Measurements from ENCODE around the gene APBB2.

APBB2 gene

GRCh38 chr4:40804598-40804997, 409.7 kb downstream of the APBB2 start:
- no peak for ATAC-seq

GRCh38 chr4:40800064-40800463, 414.3 kb downstream of the APBB2 start:
- no peak for ATAC-seq
- no peak for TF ChIP-seq ARNTL (CRISPR knock-in tag; IDR thresholded peaks at IDR 0.05; ENCODE audit: borderline replicate concordance, low read depth)
- TF ChIP-seq POU6F1 (CRISPR knock-in tag; IDR thresholded peaks at IDR 0.05; ENCODE audit: borderline replicate concordance, low read depth), result no peak
- no peak for TF ChIP-seq ZC3H10 (CRISPR knock-in tag; IDR thresholded peaks at IDR 0.05)
- TF ChIP-seq ISL1 (CRISPR knock-in tag; IDR thresholded peaks at IDR 0.05), result no peak
- no peak for TF ChIP-seq RARB (CRISPR knock-in tag; IDR thresholded peaks at IDR 0.05)
- TF ChIP-seq OSR1 (CRISPR knock-in tag; IDR thresholded peaks at IDR 0.05), result no peak
- no peak for TF ChIP-seq TCF4 (CRISPR knock-in tag; IDR thresholded peaks at IDR 0.05; ENCODE audit: borderline replicate concordance)
- TF ChIP-seq TOX (CRISPR knock-in tag; IDR thresholded peaks at IDR 0.05; ENCODE audit: borderline replicate concordance), result no peak
- no peak for TF ChIP-seq PATZ1 (CRISPR knock-in tag; IDR thresholded peaks at IDR 0.05; ENCODE audit: borderline replicate concordance)
- no peak for TF ChIP-seq CSRNP3 (CRISPR knock-in tag; IDR thresholded peaks at IDR 0.05)
- TF ChIP-seq TSHZ2 (CRISPR knock-in tag; IDR thresholded peaks at IDR 0.05), result no peak
- TF ChIP-seq CSDC2 (CRISPR knock-in tag; IDR thresholded peaks at IDR 0.05), result no peak

More at GRCh38 chr4:40804598-40804997, 409.7 kb downstream of the APBB2 start:
- no peak for TF ChIP-seq ARNTL (CRISPR knock-in tag; IDR thresholded peaks at IDR 0.05; ENCODE audit: borderline replicate concordance, low read depth)
- TF ChIP-seq TCF4 (CRISPR knock-in tag; IDR thresholded peaks at IDR 0.05; ENCODE audit: borderline replicate concordance), result no peak
- TF ChIP-seq OSR1 (CRISPR knock-in tag; IDR thresholded peaks at IDR 0.05), result no peak
- no peak for TF ChIP-seq PPARA (CRISPR knock-in tag; IDR thresholded peaks at IDR 0.05; ENCODE audit: borderline replicate concordance)
- no peak for TF ChIP-seq BACH2 (CRISPR knock-in tag; IDR thresholded peaks at IDR 0.05; ENCODE audit: borderline replicate concordance)
- TF ChIP-seq ESRRG (CRISPR knock-in tag; IDR thresholded peaks at IDR 0.05), result no peak
- TF ChIP-seq ZNF8 (CRISPR knock-in tag; IDR thresholded peaks at IDR 0.05), result no peak
- no peak for TF ChIP-seq ZFP30 (CRISPR knock-in tag; IDR thresholded peaks at IDR 0.05)

- ATAC-seq, result no peak
- TF ChIP-seq GLIS3 (CRISPR knock-in tag; IDR thresholded peaks at IDR 0.05), result no peak
- no peak for TF ChIP-seq ZNF565 (CRISPR knock-in tag; conservative IDR thresholded peaks at IDR 0.05; ENCODE audit: low read depth)
- no peak for TF ChIP-seq TSHZ2 (CRISPR knock-in tag; IDR thresholded peaks at IDR 0.05)
- TF ChIP-seq CSDC2 (CRISPR knock-in tag; IDR thresholded peaks at IDR 0.05), result no peak
- no peak for TF ChIP-seq ESRRG (CRISPR knock-in tag; IDR thresholded peaks at IDR 0.05)
- TF ChIP-seq TOX (CRISPR knock-in tag; IDR thresholded peaks at IDR 0.05; ENCODE audit: borderline replicate concordance), result no peak
- no peak for TF ChIP-seq RARB (CRISPR knock-in tag; IDR thresholded peaks at IDR 0.05)
- no peak for TF ChIP-seq POU6F1 (CRISPR knock-in tag; IDR thresholded peaks at IDR 0.05; ENCODE audit: borderline replicate concordance, low read depth)
- TF ChIP-seq ISL1 (CRISPR knock-in tag; IDR thresholded peaks at IDR 0.05), result no peak
- no peak for TF ChIP-seq OSR1 (CRISPR knock-in tag; IDR thresholded peaks at IDR 0.05)
- no peak for TF ChIP-seq ARNTL (CRISPR knock-in tag; IDR thresholded peaks at IDR 0.05; ENCODE audit: borderline replicate concordance, low read depth)
- no peak for TF ChIP-seq ZFP30 (CRISPR knock-in tag; IDR thresholded peaks at IDR 0.05)
- TF ChIP-seq BACH2 (CRISPR knock-in tag; IDR thresholded peaks at IDR 0.05; ENCODE audit: borderline replicate concordance), result no peak
- no peak for TF ChIP-seq ZFP3 (CRISPR knock-in tag; IDR thresholded peaks at IDR 0.05)
- TF ChIP-seq CREB5 (CRISPR knock-in tag; IDR thresholded peaks at IDR 0.05; ENCODE audit: low read depth), result no peak
Measured at GRCh38 chr4:40789771-40790170, 424.6 kb downstream of the APBB2 start.

Measured in SK-N-SH treated with all-trans-retinoic acid at 6 μM for 48 hours (cell line).